Measurements from ENCODE around the gene GALNTL6. TPM values are rescaled to one million over a fixed set of nuclear protein-coding genes. Genes with fewer than 3 reads are reported as not detected.

The GALNTL6 gene
- total and polyA plus RNA-seq, 9 of the 15 experiments (the other 6 are each of a cell fraction or from before 2014, with no cell fraction given), result 0.18 to 0.50 (median 0.29) TPM

DNA sequence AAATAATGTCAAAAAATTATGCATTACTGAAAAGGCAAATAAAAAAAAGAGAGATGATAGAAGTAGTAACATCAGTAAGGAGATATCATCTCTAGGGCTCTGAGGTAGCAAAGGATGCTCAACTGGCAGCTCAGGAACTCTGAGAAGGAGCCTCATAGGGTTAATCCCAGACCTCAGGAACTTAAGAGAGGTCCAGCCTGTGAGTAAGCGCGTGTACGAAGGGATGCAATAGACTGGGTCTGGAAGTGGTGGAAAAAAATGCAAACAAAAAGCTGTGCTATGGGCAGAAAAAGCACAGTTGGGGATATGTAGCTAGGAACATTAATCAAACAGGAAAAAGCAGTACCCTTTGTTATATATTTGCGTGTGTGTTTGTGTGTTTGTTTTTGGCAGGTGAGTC lies 282.0 kb downstream of the GALNTL6 start:
- in situ Hi-C loops (cut with MboI) (no loop called here), intact Hi-C loops (cut with micrococcal nuclease) (loop anchor here (5.0 kb wide), 1 partner anchor 47 kb away; no protein-coding TSS in a partner anchor)
- no peaks in the 10 kb centered on the region for H3K36me3 ChIP-seq (ENCODE audit: control insufficient read depth, insufficient read depth, low read length)
- no peak for DNase-seq (ENCODE audit: extremely low read depth in 1 of 4, low spot score in 3 of 4)
- H3K9ac ChIP-seq (ENCODE audit: insufficient read depth in 1 of 2, low read depth in 2 of 2, low read length in 2 of 2), result no peak overlapping the region
- no peaks in the 10 kb centered on the region for H3K79me2 ChIP-seq (ENCODE audit: control insufficient read depth, insufficient read depth, low read length)
- FAIRE-seq, result no peak
- no peak for ATAC-seq
- no peaks in the 10 kb centered on the region for H4K20me1 ChIP-seq (replicated peaks; ENCODE audit: control insufficient read depth, insufficient read depth, low read length)
- TF ChIP-seq CHD1 (IDR thresholded peaks at IDR 0.05; ENCODE audit: low read length) (no peak), RNF2 (IDR thresholded peaks at IDR 0.05) (no peak), PATZ1 (CRISPR knock-in tag; IDR thresholded peaks at IDR 0.05; ENCODE audit: borderline replicate concordance) (no peak), SIX5 (IDR thresholded peaks at IDR 0.05; ENCODE audit: borderline replicate concordance in 1 of 2, insufficient read depth in 1 of 2, low read depth in 1 of 2, low read length in 2 of 2) (no peak), MAFK (IDR thresholded peaks at IDR 0.05; ENCODE audit: low read length) (no peak), ZNF212 (CRISPR knock-in tag; IDR thresholded peaks at IDR 0.05) (no peak), TEAD2 (tag; IDR thresholded peaks at IDR 0.05) (no peak), ZEB2 (IDR thresholded peaks at IDR 0.05) (no peak), ZNF717 (CRISPR knock-in tag; IDR thresholded peaks at IDR 0.05) (no peak)
- no peak overlapping the region for H3K4me3 ChIP-seq
- no peaks in the 10 kb centered on the region for H3K9me3 ChIP-seq (replicated peaks; ENCODE audit: control insufficient read depth, insufficient read depth, low read depth, low read length)
- H3K4me1 ChIP-seq (replicated peaks in 1 of 2; ENCODE audit: control insufficient read depth in 2 of 2, insufficient read depth in 2 of 2, low read length in 2 of 2), result no peaks in the 10 kb centered on the region
- H2AFZ ChIP-seq (ENCODE audit: low read depth, low read length), result no peak overlapping the region
- no TSS peak for BruUV-seq (replicated peaks)
- no peak overlapping the region for H3K4me2 ChIP-seq (ENCODE audit: insufficient read depth, low read length)
- WGBS (ENCODE audit: insufficient coverage, low coverage, missing lambda C conversion rate), result 35% methylated on average over 4 of the region's 4 CpGs
- H3K27ac ChIP-seq (ENCODE audit: extremely low read depth, low read depth, low read length), result no peak overlapping the region
- no peaks in the 10 kb centered on the region for H3K27me3 ChIP-seq (ENCODE audit: control insufficient read depth in 2 of 2, insufficient read depth in 2 of 2, low read length in 2 of 2)
- POLR2A ChIA-PET, result no interaction called here
- CTCF ChIA-PET (ENCODE audit: low intra/inter-chr PET ratio), result no interaction called here
- no peaks in the 10 kb centered on the region for H3K9me1 ChIP-seq (ENCODE audit: control insufficient read depth, insufficient read depth, low read length)

Measured in K562 (cell line).